Measurements from ENCODE around the gene WWP2.
"Not testable (repeated sequence)": the region's sequence is repeated elsewhere in the genome, so short reads cannot be mapped to it uniquely, and the experiment has no call there.

WWP2 gene

DNA sequence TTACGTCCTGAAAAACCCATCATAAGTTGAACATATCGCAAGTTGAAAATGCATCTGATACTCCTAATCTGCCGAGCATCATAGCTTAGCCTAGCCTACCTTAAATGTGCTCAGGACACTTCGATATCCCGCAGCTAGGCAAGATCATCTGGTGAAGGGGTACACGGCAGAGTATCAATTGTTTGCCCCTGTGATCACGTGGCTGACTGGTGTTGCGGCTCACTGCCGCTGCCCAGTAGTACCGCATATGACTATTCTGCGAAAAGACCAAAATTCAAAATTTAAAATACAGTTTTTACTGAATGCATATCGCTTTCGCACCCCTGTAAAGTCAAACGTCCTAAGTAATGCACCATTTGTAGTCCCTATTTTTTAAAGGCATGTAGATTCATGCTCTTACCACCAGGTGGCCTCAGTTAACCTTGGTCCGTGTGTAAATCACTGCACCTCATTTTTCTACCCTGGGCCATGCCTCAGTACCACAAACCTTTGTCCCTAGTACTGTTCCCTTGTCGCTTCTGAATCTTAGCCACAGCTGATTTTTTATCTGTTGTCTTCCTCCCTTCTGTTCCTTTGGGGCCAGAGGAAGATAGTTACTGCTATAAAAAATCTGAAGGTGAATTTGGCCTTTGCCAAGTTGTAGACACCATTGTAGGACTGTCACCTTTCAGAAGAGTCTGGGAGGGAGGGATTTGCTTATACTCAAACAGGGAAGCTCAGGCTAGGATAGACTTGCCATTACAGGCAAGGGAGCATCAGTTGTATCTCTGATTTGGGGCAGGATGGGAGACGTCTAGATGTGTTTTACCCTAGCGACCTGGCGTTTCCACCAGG lies 34.4 kb downstream of the WWP2 start:
- peak; percentile 32 for DNase-seq (ENCODE audit: low read depth)

DNA sequence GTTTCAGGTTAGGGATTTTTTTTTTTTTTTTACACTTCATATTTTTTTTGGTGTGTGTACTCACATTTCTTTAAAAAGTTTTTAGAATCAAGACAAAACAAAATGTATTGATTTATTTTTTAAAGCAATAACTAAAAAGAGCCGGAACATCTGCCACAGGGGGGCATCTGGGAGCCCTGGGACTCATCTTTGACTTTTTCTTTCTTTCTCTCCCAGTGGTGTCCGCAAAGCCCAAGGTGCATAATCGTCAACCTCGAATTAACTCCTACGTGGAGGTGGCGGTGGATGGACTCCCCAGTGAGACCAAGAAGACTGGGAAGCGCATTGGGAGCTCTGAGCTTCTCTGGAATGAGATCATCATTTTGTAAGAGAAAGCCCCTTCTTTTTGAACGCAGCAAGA lies 36.3 kb downstream of the WWP2 start:
- no peak for DNase-seq (ENCODE audit: low read depth)

GRCh38 chr16:69799611-69800031 lies 37.5 kb downstream of the WWP2 start:
- no peak for DNase-seq (ENCODE audit: low read depth)

- DNase-seq (ENCODE audit: low read depth) = no peak
Measured at GRCh38 chr16:69804297-69804696, 42.2 kb downstream of the WWP2 start.

DNA sequence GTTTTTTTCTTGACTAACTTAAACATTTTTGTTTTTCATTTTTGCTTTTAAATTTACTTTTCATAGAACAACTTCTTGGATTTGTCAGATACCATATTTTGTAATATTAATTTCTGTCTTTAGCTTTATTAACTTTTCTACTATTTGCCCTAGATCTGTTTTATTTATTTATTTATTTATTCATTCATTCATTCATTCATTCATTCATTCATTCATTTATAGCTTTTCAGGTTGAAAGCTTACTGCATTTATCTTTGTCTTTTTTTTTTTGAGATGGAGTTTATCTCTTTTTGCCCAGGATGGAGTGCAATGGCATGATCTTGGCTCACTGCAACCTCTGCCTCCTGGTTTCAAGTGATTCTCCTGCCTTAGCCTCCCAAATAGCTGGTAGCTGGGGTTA lies 44.6 kb downstream of the WWP2 start:
- DNase-seq (ENCODE audit: low read depth) = not testable (repeated sequence)

- DNase-seq (ENCODE audit: low read depth) = no peak
Measured at GRCh38 chr16:69812688-69813014, 50.5 kb downstream of the WWP2 start.

GRCh38 chr16:69814078-69814477 lies 51.9 kb downstream of the WWP2 start:
- DNase-seq (ENCODE audit: low read depth) = no peak

DNA sequence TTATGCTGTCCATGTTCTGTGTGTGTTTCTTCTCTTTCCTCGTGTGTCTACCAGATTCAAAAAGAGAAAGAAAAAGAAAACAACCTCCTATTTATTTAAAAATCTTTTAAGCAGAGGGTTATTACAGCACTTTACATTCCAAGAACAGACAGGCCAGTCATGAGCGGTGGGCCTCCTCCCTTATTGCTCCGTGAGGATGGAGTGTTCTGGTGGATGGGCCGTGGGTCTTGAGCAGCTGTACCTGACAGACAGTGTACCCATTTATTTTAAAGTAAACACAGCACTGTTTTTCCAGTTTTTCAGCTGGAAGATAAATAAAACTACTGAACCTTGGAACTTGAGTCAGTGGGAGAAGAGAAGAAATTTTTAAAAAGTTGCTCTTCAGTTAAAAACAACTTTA lies 52.4 kb downstream of the WWP2 start:
- DNase-seq (ENCODE audit: low read depth) = no peak

DNA sequence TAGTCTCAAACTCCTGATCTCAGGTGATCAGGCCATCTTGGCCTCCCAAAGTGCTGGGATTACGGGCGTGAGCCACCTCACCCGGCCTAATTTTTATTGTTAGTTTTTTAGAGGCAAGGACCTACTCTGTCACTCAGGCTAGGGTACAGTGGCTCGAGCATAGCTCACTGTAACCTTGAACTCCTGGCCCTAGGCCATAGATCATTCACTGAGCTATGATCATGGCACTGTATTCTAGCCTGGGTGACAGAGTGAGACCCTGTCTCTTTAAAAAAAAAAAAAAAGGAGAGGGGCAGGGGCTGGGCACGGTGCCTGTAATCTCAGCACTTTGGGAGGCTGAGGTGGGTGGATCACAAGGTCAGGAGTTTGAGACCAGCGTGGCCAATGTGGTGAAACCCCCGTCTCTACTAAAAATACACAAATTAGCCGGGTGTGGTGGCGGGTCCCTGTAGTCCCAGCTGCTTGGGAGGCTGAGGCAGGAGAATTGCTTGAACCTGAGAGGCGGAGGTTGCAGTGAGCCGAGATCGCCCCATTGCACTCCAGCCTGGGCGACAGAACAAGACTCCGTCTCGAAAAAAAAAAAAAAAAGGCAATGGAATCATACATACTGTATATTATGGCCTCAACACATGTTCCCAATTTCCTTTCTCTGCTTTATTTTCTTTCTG lies 53.2 kb downstream of the WWP2 start:
- DNase-seq (ENCODE audit: low read depth) = not testable (repeated sequence)

DNA sequence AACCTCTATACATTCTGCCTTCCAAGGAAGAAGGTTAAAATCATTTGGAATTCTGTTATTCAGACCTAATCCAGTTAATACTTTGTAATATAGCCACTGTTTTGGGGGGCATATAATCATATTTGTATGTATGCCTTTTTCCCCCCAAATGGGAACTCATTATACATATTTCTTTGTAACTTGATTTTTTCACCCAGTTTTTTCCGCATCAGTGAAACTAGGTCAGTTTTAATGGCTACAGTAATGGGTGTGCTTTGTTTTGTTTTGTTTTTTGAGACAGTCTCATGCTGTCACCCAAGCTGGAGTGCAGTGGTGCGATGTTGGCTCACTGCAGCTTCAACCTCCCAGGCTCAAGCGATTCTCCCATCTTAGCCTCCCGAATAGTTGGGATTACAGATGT lies 54.9 kb downstream of the WWP2 start:
- no peak for DNase-seq (ENCODE audit: low read depth)

- DNase-seq (ENCODE audit: low read depth) = no peak
Measured at GRCh38 chr16:69818891-69819545, 56.9 kb downstream of the WWP2 start.

- DNase-seq (ENCODE audit: low read depth) = no peak
Measured at GRCh38 chr16:69820926-69821541, 58.9 kb downstream of the WWP2 start.

DNA sequence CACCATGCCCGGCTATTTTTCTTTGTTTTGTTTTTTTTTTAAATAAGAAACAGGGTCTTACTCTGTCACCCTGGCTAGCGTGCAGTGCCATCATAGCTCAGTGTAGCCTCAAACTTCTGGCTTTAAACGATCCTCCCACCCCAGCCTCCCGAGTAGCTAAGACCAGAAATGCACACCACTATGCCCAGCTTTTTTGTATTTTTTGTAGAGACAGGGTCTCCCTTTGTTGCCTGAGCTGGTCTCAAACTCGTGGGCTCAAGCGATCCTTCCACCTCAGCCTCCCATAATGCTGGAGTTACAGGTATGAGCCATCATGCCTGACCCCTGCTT lies 59.7 kb downstream of the WWP2 start:
- DNase-seq (ENCODE audit: low read depth) = no peak

DNA sequence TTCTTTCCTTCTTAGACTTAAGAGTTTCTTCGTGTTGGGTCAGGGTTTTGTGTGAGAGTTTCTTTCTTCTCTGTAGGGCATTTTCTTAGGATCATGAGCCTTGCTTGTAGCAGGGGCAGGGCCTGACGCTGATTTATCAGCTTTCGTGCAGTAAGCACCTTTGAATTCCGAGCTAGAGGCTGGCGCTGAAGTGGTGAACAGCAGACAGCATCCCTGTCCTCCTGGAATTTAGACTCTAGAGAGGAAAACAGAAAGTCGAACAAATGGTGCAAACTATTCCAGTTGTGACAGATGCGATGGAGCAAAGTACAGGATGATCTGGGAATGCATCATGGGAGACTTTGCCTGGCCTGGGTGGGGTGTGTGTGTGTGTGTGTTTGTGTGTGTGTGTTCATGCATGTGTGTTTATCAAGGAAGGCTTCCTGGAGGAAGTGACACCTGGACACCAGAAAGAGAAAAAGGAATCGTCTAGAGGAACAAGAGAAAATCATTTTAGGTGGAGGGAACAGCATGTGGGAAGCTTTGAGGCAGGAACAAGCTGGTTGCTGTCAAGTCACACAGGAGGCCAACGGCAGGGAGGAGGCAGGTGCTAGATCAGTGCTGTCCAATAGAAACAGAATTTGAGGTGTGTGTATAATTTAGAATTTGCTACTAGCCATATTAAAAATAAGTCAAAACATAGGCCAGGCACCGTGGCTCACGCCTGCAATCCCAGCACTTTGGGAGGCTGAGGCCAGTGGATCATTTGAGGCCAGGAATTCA lies 60.2 kb downstream of the WWP2 start:
- no peak for DNase-seq (ENCODE audit: low read depth)

- DNase-seq (ENCODE audit: low read depth) = no peak
Measured at GRCh38 chr16:69823831-69824563, 61.9 kb downstream of the WWP2 start.

DNA sequence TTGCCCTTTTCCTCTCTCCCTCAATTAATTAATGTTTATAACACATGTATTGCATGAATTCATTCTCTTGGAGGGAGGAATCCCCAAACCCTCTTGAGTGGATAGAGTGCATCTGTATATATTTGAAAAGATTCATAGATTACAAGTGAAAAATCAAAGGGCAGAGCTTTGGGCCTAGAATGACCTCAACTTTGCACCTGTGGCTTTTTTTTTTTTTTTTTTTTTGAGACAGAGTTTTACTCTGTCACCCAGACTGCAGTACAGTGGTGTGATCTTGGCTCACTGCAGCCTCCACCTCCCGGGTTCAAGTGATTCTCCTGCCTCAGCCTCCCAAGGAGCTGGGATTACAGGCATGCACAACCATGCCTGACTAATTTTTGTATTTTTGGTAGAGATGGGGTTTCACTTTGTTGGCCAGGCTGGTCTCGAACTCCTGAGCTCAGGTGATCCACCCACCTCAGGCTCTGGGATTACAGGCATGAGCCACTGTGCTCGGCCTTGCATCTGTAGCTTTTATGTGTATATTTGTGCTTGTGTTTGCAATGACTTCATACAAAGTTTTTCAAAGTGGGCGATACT lies 62.5 kb downstream of the WWP2 start:
- not testable (repeated sequence) for DNase-seq (ENCODE audit: low read depth)

GRCh38 chr16:69827524-69827923 lies 65.4 kb downstream of the WWP2 start:
- no peak for DNase-seq (ENCODE audit: low read depth)

DNA sequence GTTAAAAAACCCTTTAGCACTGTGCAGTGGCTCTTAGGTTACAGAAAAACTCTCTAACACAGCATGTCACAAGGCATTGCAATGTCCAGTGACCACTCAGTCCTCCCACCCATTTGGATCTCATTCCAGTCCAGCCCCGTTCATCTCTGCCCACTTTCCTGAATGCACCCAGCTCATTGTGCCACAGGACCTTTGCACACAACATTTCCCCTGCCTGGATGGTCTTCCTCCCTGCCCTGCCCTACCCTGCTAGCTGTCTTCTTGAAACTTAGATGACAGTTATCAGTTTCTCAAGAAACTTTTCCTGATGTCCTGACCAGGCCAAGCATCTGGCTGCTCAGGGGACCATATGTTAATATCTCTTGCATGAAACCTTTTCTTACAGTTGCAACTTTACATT lies 67.2 kb downstream of the WWP2 start:
- DNase-seq (ENCODE audit: low read depth) = no peak

- no peak for DNase-seq (ENCODE audit: low read depth)
Measured at GRCh38 chr16:69830146-69830533, 68.0 kb downstream of the WWP2 start.

- no peak for DNase-seq (ENCODE audit: low read depth)
Measured at GRCh38 chr16:69830534-69831211, 68.5 kb downstream of the WWP2 start.
